IPS-18c (cell line): ENCODE measurements around the gene DNAJC8.

Source experiments
- H3K4me3 ChIP-seq: 2 replicates; pipeline ENCODE4 v1.7.0; 2013; ENCODE audit warnings: low read depth, mild to moderate bottlenecking, low read length, moderate library complexity; ENCODE audit not compliant: insufficient read depth
- H3K9me3 ChIP-seq: one replicate; pipeline ENCODE4 v1.6.1; 2013; ENCODE audit warnings: mild to moderate bottlenecking, low read length, moderate library complexity; ENCODE audit not compliant: control insufficient read depth, insufficient read depth

Gene DNAJC8

DNA sequence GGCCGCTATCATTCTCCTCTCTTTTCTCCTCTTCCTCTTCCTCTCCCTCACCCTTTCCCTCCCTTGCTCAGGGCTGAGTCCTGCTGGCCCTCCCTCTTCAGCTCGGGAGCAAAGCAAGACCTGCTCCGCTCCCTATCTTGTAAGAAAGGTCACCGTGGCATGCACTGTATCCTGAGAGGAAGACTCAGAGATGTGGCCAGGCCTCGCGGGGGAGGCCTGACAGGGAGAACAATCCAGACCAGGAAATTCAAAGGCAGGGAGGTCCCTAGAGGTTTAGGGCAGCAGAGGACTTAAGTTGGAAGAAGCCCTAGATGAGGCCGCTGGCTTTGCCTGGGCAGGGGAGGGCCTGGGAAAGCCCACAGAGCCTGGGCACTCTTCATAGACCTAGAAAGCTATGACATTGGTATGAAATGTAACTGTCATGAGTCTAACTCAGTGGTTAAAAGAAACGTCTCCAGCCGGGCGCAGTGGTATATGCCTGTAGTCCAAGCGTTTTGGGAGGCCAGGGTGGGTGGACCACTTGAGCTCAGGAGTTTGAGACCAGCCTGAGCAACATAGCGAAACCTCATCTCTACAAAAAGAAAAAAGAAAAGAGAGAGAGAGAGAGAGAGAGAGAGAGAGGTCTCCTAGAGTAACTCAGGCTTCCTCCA, 41.7 kb downstream of the DNAJC8 start:
- H3K4me3 ChIP-seq, result no peak overlapping the region
- no peaks in the 10 kb centered on the region for H3K9me3 ChIP-seq

- Histone ChIP-seq H3K9me3 (no peaks in the 10 kb centered on the region), H3K4me3 (no peak overlapping the region)
Measured at GRCh38 chr1:28190337-28190979, 42.4 kb downstream of the DNAJC8 start.

GRCh38 chr1:28185071-28185470, 47.8 kb downstream of the DNAJC8 start:
- H3K9me3 ChIP-seq, result no peaks in the 10 kb centered on the region
- H3K4me3 ChIP-seq, result no peak overlapping the region

DNA sequence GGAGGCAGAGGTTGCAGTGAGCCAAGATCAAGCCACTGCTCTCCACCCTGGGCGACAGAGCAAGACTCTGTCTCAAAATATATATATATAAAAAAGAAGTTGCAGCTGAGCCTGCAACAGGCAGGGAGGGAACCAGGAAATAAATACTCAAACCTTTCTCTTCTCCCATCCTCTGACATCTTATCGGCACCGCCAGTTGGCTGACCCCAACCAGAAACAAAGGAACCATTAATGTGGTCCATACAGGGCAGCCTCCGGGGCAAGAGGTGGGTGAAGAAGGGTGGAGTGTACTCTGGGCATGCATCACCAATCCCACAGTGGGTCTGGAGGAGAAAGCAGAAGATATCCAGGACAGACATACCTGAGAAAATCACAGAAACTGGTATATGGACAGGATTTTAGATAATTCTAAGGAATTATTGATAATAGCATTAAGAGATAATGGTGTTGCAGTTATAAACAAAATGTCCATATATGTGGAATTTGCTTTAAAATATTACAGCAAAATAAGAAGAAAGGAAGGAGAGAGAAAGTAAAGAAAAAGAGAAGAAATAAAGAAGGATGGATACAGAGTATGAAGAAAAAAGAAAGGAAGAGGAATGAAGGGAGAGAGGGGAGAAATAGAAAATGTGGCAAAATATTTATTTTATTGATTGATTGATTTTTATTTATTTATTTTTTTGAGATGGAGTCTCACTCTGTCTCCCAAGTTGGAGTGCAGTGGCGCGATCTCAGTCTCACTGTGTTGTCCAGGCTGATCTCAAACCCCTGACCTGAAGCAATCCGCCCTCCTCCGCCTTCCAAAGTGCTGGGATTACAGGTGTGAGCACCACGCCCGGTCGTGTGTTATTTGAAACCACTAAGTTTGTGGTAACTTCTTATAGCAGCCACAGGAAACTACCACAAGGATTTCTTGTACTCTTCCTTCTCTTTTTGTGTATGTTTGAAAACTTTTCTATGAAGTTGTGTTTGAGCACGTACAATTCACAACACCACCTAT, 52.2 kb downstream of the DNAJC8 start:
- no peak overlapping the region for H3K4me3 ChIP-seq
- no peaks in the 10 kb centered on the region for H3K9me3 ChIP-seq

DNA sequence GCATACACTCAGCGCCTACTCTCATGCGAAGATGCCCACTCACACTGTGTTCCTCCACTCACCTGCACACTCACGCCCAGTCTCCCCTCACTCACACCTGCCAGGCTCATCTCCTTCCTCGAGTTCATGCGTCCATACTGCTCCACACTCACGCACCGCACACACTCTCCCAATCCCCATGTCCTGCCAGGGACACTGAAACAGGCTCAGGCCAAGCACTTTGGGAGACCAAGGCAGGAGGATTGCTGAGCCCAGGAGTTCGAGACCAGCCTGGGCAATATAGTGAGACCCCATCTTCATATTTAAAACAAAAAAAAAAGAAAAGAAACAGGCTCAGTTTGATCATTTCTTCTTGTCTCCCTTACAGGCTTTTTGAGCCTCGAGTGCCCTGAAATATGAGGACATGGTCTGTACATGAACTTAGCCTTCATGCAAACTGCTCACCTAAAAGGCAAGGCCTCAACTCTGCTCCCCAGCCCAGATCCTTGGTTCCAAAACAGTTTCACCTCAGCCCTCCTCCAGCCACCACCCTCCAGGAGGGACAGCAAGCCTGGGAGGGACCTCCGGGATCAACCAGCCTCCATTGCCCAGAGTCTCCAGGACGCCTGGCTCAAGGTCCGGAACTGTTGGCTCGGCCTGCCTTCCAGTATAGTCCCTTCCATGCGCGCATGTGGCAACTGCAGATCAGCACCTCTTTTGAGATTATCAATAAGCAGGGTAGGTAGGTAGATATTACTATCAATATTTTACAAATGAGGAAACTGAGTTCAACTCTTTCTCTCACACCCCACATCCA, 53.9 kb downstream of the DNAJC8 start:
- no peaks in the 10 kb centered on the region for H3K9me3 ChIP-seq
- H3K4me3 ChIP-seq, result no peak overlapping the region

DNA sequence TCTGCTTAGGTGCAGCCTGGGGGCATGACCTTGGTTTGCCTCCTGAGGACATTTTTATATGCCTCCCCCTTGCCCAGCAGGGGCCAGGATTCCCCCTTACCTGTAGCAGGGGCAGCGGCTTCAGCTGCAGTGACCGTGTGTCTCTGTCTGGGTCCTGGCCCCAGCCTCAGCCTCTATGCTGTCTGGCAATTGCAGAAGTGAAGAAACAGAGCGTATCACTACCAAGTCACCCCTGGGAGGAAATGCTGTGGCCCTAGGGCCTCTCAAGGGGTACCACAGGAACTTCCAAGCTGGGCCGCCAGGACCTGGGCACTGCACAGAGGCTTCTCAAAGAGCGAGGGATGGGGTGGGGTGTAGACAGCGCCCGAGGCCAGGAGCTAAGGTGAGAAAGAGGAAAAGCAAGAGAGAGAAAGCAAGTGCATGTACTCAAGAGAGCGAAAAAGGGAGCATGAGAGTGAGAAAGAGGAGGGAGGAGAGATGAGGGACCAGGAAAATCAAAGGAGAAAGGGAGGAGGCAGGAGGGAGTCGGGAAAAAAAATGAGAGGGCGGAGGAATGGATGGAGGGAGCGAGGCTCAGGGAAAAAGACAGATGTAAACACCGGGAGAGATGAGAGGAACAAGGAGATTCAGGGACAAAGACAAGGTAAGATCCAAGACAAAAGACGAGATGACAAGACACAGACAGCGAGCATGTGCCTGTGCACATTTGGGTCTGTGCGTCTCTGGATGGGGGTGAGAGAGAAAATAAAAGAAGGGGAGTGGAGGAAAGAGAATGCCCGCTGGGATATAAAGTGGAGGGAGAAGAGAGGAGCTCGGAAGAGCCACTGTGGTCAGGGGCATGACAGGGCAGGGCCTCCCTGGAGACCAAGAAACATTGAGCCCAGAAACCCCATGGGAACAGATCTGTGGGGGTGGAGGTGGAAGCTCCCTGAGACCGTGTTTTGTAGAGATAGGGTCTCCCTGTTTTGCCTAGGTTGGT, 56.0 kb downstream of the DNAJC8 start, which contains the start of gene PTAFR:
Gene PTAFR (minus strand): TSS at position 199 of the 979 bp plus-strand sequence. CDS start 25,669 bp downstream, outside the sequence.
- Histone ChIP-seq H3K4me3 (no peak within 1 kb of the TSS), H3K9me3 (no peaks in the 10 kb centered on the region)

- H3K9me3 ChIP-seq, result no peaks in the 10 kb centered on the region
- no peak overlapping the region for H3K4me3 ChIP-seq
Measured at GRCh38 chr1:28175955-28176485, 56.8 kb downstream of the DNAJC8 start.

- Histone ChIP-seq H3K9me3 (no peaks in the 10 kb centered on the region), H3K4me3 (no peak overlapping the region)
Measured at GRCh38 chr1:28173980-28174297, 58.9 kb downstream of the DNAJC8 start.

GRCh38 chr1:28173151-28173979, 59.5 kb downstream of the DNAJC8 start:
- Histone ChIP-seq H3K9me3 (no peaks in the 10 kb centered on the region), H3K4me3 (no peak overlapping the region)

- H3K9me3 ChIP-seq, result no peaks in the 10 kb centered on the region
- H3K4me3 ChIP-seq, result no peak overlapping the region
Measured at GRCh38 chr1:28172713-28173150, 60.1 kb downstream of the DNAJC8 start.

- no peak overlapping the region for H3K4me3 ChIP-seq
- no peaks in the 10 kb centered on the region for H3K9me3 ChIP-seq
Measured at GRCh38 chr1:28171246-28171645, 61.6 kb downstream of the DNAJC8 start.

DNA sequence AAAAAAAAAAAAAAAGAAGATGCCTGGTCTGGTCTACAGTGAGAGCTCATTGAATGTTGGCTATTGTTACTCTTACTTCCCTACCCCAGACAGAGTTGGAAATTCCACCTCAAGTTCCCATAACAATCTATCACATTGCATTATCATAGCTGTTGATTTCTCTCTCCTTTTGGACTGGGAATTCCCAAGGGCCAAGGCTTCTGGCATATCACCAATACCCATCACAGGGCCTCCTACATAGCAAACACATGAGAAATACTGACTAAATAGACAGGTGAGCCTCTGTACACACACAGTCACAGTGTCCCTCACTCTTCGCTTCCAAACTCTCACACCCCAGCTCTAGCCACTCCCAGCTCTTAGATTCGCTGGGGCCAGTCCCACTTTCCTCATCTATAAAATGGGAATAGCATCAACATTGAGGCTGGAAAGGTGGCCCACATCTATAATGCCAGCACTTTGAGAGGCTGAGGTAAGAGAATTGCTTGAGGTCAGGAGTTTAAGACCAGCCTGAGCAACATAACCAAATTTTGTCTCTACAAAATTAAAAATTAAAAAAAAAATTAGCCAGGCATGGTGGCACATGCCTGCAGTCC, 62.7 kb downstream of the DNAJC8 start:
- no peaks in the 10 kb centered on the region for H3K9me3 ChIP-seq

DNA sequence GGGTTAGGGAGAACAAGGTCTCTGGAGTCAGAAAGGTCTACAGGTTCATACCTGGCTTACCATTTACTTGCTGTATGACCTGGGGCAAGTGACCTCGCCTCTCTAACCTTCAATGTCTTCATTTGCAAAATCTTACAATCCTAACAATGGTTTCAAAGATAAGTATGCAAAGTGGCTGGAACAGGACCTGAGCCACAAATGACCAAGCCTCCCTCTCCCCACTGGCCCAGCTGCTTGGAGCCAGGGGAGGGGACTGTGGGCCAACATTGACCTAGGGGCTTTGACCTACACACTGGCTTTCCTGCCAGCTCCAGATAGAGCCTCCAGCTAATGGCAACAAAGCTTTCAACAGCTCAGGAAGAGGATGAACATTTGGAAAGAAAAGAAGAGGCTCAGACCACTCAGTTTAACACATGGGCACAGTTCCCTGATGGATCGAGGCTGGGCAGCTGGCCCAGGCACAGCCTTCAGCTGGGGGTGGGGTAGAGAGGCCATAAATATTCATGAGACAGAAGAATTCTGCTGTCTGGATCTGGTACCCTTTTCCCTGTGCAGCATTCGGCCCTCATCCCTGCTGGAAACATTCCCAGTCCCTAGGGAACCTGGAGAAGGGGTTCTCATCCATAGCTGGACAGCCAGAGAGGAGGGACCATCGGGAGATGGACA, 69.2 kb downstream of the DNAJC8 start:
- H3K9me3 ChIP-seq, result no peaks in the 10 kb centered on the region
- no peak overlapping the region for H3K4me3 ChIP-seq

More for the DNA sequence above, 62.7 kb downstream of the DNAJC8 start:
- no peak overlapping the region for H3K4me3 ChIP-seq

DNA sequence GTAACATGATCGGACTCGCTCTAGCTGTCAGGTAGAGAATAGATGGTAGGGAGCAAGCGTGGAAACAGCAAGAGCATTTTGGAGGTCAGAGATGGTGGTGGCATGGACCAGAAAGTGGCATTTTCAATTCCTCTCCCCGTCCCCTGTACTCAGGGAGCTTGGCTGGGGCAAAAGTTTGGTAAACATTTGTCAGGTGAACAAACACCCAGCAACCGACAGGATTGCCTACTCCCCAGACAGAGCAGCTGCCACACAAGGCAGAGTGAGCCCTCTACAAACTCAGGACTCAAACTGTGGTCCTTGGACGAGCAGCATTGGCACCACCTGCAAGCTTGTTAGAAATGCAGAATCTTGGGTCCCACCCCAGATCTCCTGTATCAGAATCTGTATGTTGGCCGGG, 70.7 kb downstream of the DNAJC8 start:
- Histone ChIP-seq H3K9me3 (no peaks in the 10 kb centered on the region), H3K4me3 (no peak overlapping the region)
